Measurements from ENCODE around the gene SOSTDC1. TPM values are rescaled to one million over a fixed set of nuclear protein-coding genes. Genes with fewer than 3 reads are reported as not detected.
"Not testable (repeated sequence)": the region's sequence is repeated elsewhere in the genome, so short reads cannot be mapped to it uniquely, and the experiment has no call there.

Gene SOSTDC1, protein sequence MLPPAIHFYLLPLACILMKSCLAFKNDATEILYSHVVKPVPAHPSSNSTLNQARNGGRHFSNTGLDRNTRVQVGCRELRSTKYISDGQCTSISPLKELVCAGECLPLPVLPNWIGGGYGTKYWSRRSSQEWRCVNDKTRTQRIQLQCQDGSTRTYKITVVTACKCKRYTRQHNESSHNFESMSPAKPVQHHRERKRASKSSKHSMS
- total RNA-seq = 1 to 10 TPM; 6.4 to 7.1 TPM
- long read RNA-seq, partial matches to known transcripts = 2 of 5 reads
- long read RNA-seq, other reads (novel, unspliced or antisense) = 0 of 5 reads

DNA sequence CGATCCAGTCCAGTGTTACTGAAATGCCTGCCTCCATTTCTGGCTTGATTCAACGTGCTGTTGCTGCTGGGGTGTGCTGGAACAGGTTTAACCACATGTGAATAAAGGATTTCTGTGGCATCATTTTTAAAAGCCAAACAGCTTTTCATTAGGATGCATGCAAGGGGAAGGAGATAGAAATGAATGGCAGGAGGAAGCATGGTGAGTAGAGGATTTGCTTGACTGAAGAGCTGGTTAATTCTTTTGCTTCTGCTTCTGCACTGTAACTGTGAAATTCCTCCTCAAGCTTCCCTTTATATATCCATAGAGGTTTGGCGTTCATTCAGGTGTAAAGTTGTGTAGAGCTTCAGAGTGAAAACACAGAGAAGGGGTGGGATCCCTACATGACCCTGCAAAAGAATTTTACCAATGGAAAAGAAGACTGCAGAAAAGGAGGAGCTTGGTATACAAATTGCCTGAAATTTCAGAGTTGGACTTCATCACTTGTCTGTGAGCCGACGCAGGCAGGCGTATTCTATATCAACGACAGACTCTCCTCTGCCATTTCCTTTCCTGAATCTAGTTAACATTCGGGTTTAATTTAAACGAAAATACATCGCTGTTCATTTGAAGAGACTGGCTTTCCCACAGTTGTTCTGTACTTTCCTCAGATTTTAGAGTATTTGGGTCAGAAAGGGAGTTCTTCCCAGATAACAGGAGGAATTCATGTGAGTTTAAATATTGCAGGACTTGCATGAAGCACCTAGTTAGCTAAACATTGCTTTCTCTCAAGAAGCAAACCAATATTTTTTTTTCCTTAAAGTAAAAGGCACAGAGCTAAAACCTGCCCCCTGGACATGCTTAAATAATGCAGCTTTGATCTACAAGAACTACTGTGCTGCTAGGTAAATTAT is at the start of gene SOSTDC1:
Gene SOSTDC1, minus strand, starts transcription at position 270 of the 893 bp plus-strand sequence. Its CDS starts 70 bp downstream, at position 200.
- intact Hi-C loops (cut with DNase I, micrococcal nuclease) = no loop called here
- ATAC-seq (peak; percentile 95), DNase-seq (peak in 1 of 2 donors; percentile 47)

DNA sequence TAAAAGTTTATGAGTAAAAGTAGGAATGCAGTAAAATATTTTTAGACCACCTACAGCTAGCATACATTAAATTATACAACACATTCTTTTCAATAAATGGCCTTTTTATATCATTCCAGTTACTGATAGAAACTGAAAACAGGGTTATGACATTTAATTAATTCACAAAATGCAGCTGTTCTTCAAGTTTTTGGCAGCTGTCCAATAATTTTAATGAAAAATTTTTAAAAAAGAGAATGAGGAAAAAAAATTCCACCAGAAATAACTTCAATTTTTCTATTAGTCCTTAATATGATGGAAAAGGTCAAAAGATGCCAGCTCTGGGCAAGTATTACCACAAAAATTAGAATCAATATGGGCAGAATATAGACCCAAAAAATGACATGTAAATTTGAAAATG is 49.2 kb upstream of the SOSTDC1 start:
- DNase-seq (no peak), ATAC-seq (no peak)

DNA sequence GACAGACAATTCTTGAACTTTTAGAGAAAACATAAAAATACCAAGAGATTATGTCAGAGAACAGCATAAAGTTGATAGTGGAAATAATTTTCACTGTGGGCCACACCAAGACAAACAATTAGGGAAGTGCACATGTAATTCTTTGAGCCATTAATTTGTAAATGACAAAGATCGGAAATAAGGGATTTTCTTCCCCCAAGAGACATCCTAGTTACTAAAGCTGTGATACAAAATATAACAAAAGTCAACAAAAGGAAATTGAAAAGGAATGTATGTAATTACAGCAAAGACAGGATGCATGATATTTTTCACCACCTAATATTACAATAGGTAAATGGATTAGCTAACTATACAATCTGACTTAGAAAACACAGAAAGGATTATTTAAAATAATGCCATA is 48.7 kb upstream of the SOSTDC1 start:
- intact Hi-C loops (cut with DNase I, micrococcal nuclease) = no loop called here
- DNase-seq = no peak
- ATAC-seq = no peak

More for the DNA sequence above, 49.2 kb upstream of the SOSTDC1 start:
- intact Hi-C loops (cut with DNase I, micrococcal nuclease) = no loop called here

DNA sequence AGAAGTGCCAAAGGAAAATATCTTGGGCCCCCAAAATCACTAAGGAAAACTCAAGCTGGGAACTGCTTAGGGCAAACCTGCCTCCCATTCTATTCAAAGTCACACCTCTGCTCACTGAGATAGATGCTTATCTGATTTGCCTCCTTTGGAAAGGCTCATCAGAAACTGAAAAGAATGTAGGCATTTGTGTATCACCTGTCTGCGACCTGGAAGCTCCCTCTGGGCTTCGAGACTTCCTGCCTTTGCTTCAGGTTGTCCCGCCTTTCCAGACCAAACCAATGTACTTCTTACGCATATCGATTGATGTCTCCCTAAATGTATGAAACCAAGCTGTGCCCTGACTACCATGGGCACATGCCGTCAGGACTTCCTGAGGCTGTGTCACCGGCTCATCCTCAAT is 46.6 kb upstream of the SOSTDC1 start:
- DNase-seq (no peak), ATAC-seq (no peak)
- intact Hi-C loops (cut with DNase I, micrococcal nuclease) = no loop called here

DNA sequence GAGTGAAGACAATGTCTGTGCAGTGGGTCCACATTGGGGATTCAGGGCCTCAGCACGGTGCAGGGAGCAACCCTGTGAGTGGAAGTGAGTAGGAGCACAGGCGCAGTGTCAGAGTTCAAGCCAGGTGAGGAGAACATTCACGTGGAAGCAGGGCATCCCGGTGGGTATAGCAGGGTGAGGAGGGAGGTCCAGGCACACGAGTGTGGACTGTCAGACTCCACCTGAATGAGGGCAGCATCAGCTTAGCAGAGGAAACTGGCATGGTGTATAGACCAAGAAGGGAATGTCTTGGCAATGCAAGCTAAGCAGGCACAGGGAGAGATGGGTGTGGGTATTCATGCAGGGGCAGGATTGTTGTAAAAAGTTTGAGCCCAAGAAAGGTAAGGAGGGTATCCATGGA is 45.8 kb upstream of the SOSTDC1 start:
- DNase-seq (no peak), ATAC-seq (no peak)
- intact Hi-C loops (cut with DNase I, micrococcal nuclease) = no loop called here

DNA sequence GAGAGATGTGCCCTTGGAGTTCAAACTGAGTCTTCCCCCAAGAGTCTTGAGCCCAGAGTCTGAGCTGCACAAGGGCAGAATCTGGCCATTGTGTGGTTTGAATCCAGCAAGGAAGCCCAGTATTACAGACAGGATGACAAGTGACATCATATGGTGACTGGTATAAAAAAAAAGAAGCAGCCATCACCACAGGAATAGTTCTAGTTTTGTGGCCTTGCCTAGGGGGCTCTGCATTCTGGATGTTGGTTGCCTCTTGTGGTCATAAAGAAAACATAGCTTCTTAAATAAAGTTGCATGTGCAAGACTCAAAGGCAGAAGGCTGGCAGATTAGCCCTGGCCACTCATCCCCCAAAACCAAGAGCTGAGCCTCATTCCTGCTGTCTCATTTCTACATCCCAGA is 44.3 kb upstream of the SOSTDC1 start:
- DNase-seq (no peak), ATAC-seq (no peak)
- intact Hi-C loops (cut with DNase I, micrococcal nuclease) = no loop called here

DNA sequence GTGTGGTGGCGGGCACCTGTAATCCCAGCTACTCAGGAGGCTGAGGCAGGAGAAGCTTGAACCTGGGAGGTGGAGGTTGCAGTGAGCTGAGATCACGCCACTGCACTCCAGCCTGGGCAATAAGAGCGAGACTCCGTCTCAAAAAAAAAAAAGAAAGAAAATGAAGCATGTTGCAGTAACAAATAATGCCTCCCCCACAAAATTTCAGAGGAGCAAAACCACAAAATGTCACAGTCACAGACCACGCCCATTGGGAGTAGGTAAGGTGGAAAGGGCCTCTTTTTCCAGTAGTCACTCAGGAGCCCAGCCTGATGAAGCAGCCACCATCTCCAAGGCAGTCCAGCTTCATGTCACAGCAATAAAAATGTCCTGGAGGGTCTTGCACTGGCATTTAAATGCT is 40.9 kb upstream of the SOSTDC1 start:
- DNase-seq; ATAC-seq; intact Hi-C loops (cut with DNase I, micrococcal nuclease): not testable (repeated sequence)

DNA sequence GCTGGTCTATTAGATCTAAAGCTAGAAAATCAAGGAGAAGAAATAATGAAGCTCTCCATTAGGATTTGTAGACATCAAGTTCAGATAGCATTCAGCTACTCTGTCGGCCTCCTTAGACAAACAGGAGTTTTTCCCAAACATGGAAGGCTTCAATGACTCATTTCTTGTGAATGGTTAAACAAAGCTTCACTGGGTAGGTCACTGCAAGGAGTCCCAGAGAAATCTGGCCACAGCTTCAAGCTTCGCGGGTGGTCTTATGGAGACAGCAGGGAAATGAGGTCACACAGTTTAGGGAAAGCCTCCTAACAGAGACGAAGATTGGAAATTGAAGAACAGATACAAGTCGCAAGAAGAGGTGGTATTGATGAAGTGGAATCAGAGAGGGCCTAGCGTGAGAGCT is 38.5 kb upstream of the SOSTDC1 start:
- DNase-seq (no peak), ATAC-seq (no peak)
- intact Hi-C loops (cut with DNase I, micrococcal nuclease) = no loop called here

DNA sequence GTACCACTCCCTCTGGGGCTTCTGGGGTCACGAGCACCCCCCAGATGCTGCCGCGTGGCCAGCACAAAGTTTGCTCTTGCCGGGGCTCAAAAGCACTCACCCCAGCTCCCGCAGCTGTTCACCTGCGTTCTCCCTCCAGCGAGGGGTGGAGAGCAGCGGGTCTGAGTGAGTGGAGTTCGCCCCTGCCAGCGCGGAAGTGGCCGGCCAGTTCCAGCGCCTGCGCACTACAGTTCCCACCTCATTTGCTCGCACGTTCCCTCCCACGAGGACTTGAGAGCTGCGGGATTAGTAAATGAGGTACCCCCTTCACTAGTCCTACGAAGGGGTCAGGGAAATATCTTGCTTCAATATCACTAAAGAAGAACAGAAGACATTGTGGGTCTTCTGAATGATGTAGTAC is 36.8 kb upstream of the SOSTDC1 start:
- DNase-seq (no peak), ATAC-seq (no peak)
- intact Hi-C loops (cut with DNase I, micrococcal nuclease) = no loop called here

DNA sequence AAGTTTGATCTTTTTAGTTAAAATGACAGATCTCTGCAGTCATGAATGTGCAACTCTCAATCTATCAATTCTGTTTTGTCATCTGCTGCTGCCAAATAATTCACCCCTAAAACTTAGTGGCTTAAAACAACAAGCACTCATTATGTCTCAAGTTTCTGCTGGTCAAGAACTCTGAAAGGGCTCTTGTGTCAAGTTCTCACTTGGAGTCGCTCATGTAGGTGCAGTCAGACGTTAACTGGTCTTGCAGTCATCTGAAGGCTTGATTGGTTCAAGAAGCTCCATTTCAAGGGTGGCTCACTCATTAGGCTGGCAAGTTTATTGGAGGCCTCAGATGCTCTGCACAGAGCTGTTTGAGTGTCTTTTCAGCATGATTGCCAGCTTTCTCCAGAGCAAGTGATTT is 32.6 kb upstream of the SOSTDC1 start:
- ATAC-seq (no peak), DNase-seq (no peak)
- intact Hi-C loops (cut with DNase I, micrococcal nuclease) = no loop called here

DNA sequence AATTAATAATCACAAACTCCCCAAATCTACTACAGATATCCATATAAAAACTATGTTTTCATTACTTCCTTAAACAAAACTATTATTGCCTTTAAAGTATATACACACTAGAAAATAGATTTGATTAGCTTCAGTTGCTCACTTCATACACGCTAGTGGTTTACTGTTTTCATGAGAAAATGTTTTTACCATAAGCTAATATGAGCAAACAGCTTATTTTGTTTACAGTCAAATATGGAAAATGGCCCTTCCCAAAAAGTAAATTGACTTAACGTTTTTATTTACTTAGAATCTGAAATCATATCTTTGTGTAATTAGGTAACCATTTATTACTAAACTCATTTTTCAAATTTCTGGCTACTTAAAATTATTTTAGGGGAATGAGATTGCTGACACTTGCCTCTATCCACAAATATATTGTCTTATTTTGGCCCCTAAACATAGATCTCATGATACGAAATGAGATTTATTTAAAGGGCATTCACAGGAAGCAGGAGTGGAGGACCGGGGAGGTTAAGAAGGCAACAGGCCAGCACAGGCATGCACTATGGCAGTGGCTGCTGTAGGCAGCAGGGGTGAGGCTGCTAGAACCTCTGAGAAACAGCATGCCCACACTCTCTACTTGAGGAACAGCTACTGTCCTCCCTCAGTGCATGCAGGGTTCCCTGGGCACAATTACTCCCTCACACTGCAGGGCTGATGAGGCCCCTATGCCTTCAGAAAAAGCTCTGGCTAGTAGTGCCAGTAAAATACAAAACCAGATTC is 29.6 kb upstream of the SOSTDC1 start:
- intact Hi-C loops (cut with DNase I, micrococcal nuclease) = no loop called here
- ATAC-seq (peak; percentile 24), DNase-seq (peak in 1 of 2 donors; percentile 9)

DNA sequence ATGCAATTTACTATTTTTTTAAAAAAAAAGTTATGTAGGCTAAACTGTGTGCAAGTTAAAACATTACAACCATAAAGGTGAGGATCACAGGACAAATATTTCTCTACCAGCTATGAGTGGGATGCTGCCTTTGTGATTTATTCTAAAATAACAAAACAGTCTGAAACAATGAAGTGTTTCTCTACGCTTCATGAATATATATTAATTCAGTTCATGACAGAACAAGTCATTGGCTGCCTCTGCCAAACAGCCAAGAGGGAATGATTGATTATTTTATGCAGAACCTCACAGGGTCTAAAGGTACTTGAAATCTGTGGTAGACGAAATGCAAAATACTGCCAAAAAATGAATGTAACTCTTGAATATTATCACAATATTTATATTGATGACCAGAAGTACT is 29.0 kb upstream of the SOSTDC1 start:
- no peak for DNase-seq
- intact Hi-C loops (cut with DNase I, micrococcal nuclease) = no loop called here
- ATAC-seq = no peak

DNA sequence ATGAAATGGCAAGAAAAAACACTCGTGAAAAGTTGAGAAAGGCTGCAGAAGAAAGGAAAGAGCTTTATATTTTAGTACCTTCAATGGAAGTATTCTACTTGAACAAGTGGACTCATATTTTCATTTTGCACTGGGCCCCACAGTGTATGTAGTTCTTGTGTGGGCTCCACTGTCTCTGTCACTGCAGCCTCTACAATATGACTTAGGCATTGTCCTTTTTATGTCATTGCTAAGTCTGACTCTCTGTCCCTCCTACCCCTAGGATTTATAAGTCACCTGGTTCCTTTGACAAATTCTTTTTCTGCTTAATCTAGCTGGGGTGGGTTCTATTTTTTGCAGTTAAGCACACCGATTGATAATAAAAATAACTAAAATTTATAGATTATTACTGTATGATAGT is 27.7 kb upstream of the SOSTDC1 start:
- intact Hi-C loops (cut with DNase I, micrococcal nuclease) = no loop called here
- no peak for ATAC-seq
- DNase-seq = no peak

DNA sequence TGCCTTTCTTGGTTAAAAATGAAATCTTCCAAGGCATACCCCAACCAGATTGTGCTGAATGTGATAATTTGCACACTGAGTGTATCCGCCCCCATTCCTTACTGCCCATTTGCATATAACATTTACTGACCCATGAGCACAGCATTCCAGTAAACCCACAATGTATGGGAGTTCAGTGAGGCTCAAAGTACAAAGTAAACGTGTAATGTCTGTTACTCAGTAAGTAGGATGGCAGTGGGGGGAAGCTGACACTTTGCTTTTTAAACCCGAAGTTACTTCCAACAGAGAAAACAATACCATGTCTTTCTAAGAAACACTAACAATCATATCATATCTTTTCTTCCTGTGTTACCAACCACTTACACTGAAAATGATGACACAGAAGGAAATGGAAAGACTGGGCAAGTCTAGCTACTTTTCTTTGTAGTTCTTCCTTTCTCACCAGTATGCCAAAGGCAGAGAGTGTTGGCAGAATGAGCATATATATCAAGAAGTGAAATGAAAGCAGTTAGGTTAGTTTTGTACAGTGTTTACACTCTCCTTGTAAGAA is 27.1 kb upstream of the SOSTDC1 start:
- DNase-seq (no peak), ATAC-seq (peak; percentile 95)
- intact Hi-C loops (cut with DNase I, micrococcal nuclease) = no loop called here

DNA sequence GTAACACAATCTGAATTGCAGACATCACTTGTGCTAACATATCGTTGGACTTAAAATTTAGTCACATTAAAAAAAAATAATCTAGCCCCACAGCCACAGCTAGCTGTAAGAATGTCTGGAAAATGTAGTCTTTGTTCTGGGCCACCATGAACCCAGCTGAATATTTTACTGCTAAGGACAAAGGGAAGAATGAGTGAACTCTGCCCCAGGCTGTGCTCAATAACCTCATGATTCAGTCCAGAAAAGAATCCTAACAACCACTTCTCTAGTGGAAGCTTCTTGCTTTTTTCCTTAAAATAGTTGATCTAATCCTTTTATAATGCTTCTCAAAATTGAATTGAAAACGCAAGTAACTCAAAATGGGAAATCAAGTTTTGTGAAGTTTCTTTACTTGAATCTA is 25.6 kb upstream of the SOSTDC1 start:
- no peak for DNase-seq
- peak; percentile 83 for ATAC-seq
- intact Hi-C loops (cut with DNase I, micrococcal nuclease) = no loop called here

DNA sequence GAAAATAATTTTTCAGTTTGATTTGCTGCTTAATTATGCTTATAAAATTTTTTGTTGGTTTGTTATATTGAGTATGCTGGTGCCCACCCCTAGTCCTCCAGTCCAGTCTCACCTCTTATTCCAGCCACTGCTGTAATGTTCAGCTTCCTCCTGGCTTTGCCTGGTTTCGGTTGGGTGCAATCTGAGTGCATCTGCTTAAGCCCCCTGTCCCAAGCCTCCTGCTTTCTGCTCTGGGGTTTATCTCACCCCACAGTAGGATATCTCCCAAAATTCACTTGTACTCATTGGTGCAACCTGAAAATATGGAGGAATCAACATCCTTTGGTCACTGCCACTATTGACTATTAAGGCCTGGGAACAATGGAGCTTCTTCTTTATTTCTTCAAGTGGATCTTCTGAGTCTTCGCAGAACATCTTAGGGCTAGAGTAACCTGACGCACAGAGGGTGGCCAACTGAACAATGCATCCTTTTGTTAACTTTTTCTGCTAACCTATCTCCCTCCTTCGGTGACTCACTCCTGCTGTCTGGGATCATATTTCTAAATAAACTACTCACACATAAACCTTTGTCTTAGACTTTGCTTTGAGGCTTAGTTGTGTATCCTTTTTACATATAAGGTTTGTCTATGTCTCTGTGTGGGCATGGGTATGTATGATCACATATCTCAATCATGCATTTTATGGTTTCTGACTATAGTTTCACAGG is 19.1 kb upstream of the SOSTDC1 start:
- intact Hi-C loops (cut with DNase I, micrococcal nuclease) = no loop called here
- DNase-seq = no peak
- ATAC-seq = peak; percentile 93

DNA sequence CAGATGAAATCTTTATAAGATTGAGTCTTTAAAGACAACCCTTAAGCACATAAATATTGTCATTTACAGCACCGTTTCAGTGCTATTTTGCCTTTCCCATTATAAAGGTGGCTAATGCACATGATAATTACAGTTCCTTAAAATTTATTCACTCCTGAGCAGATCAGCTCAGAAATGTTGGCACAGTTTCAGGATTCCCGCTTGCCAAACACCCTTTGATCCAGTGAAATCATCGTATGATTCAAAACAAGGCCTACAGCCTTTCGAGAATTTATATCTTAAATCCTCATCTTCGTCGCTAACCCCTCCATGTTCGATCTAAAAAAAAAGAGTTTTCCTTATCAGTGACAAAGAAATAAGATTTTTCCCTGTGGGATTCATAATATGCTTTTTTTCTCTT is 14.1 kb upstream of the SOSTDC1 start:
- ATAC-seq (peak; percentile 62), DNase-seq (no peak)
- intact Hi-C loops (cut with DNase I, micrococcal nuclease) = no loop called here

DNA sequence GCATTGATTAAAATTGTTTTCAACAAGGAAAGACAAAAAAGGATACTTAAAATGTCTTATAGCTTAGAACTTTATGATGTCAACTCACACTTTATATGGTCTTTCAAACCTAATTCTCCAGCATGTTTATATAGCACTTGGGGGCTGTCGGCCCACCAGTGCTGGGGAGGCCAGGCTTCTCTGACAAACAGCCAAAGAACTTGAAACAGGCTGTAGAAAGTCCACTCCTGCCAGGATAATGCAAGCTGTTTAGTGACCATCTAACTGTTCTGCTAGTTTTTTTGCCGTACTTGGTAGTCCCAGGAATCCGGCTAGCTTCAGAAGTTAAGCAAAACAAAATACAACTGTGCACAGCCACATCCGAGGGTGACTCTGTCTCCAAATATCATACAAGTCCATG is 13.6 kb upstream of the SOSTDC1 start:
- no peak for DNase-seq
- intact Hi-C loops (cut with DNase I, micrococcal nuclease) = no loop called here
- no peak for ATAC-seq

DNA sequence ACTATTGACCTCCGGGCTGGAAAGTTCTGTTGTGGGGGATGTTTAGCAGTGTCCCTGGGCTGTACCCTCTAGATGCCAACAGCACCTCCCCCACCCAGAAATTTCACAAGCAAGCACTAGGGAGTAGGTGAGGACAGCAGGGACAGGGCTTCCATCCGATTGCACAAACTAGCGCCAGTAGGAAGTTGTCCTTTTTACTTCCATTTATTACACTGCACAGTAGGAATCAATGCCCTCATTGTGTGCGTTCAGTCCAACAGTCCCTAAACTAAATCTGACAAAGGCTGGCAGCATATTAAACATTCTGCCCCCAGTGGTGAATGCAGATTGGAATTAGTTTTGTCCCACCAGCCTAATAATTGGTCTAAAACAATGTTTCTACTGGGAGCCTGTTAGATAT is 6.4 kb upstream of the SOSTDC1 start:
- intact Hi-C loops (cut with DNase I, micrococcal nuclease) = no loop called here
- ATAC-seq = peak; percentile 83
- no peak for DNase-seq
